ENCODE data around the gene NDUFS2.

The NDUFS2 gene

GRCh38 chr1:161196111-161196510 lies 6.1 kb upstream of the NDUFS2 start:
- no peak for DNase-seq (ENCODE audit: low spot score)

- DNase-seq (ENCODE audit: low spot score): no peak
Measured at GRCh38 chr1:161196521-161197451, 5.4 kb upstream of the NDUFS2 start.

- no peak for DNase-seq (ENCODE audit: low spot score)
Measured at GRCh38 chr1:161197560-161198193, 4.5 kb upstream of the NDUFS2 start.

DNA sequence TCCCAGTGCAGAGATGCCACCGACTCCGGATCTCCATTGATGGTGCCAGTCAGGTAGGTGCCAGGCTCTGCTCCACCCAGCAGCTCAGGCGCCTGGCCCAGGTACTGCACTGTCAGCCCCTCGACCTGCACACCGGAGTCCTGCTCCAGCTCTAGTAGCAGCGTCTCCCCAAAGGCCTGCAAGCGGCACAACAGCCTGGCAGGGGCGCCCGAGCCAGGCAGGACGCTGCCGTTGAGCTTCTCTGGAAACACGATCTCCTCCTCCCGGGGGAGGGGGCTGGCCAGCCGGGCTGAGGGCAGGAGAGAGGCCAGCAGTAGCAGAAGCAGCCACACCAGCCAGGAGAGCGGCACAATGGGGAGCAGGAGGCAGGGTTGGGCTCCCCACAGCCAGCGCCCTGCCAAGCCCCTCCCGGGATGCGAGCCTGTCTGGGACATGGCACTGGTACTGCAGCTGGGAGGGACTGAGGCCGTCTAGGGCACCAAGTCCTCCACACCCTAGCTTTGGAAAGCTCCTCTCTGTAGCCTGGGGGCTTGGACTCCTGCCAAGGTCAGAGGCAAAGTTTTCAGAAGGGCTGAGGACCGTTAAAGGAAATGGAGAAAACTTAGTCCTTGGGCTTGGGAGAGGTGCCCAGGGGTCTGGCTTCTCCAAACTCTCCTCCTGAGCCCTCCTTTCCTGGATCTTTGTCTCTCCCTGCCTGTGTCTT lies 3.8 kb upstream of the NDUFS2 start:
- no peak for DNase-seq (ENCODE audit: low spot score)

DNA sequence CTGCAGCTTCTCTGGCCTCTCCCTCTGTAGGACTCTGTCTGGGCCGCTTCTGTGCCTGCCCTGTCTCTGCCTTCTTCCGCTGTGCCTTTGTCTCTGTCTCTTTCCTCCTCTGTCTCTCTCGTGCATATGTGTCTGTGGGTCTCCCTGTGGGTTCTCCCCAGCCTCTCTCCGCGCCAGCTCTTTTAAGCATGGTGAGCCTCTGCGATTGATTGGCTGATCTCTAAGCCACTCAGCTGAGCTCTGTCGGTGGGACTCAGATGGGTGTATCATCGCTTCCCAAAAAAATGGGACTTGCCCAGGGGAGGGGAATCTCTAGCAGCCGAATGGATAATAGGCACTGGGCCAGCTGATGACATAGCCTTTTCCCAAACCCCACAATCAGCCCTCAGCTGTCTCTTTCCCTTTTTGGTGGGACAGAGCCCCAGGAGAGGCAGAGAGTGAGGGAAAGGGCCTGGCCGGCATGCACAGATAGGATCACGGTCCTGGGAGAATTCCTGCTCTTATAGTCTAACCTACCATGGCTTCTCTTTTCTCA lies 3.2 kb upstream of the NDUFS2 start, which contains the start of gene ADAMTS4:
TSS of gene ADAMTS4 (minus strand) at position 158 of the 535 bp plus-strand sequence. CDS start 427 bp downstream, outside the sequence.
- no peak for DNase-seq (ENCODE audit: low spot score)

- DNase-seq (ENCODE audit: low spot score): no peak
Measured at GRCh38 chr1:161199506-161200139, 2.5 kb upstream of the NDUFS2 start.

DNA sequence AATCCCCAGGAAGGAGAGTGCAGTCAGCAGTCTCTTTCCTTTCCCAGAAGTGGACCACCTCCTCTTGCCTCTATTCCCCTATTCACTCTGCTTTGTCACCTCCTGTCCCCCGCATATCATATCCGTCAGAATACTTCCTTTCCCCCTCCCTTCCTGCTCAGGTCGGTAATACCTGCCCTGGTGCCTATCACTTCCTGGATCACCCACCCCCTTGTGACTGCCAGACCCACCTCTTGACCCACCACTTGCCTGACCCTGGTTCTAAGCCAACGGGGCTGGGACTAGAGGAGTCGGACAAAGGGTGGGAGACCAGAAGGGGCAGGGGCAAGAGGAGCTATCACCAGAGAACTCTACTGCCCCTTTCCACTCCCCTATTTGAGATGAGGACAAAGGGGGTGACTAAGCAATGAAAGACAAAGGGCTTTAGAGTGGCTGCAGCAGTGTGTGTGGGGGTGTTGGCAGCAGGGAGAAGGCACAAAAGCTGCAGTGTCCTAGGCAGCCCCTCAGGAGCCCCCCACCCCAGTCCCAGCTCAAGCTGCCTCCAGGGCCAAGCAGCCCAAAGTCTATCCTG lies 1.7 kb upstream of the NDUFS2 start:
- peak; percentile 29 for DNase-seq (ENCODE audit: low spot score)

GRCh38 chr1:161200992-161201835 lies 953 bp upstream of the NDUFS2 start:
- no peak for DNase-seq (ENCODE audit: low spot score)

- no peak for DNase-seq (ENCODE audit: low spot score)
Measured at GRCh38 chr1:161206411-161207140, 4.4 kb downstream of the NDUFS2 start.

DNA sequence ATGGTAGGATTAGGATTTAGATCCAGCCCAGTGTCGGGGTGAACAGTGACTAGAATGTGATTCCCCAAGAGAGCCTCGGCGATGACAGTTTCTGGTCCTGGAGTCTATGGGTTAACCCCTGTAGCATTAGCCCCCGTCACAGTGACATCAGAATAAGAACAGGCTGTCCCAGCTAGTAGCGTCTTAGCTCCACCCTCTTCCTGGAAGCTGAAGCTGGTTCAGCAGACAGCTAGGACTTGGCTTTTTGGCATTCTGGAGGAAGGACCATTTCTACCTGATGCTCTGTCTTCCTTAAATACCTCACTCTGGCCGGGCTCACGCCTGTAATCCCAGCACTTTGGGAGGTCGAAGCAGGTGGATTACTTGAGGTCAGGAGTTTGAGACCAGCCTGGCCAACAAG lies 5.0 kb downstream of the NDUFS2 start:
- DNase-seq (ENCODE audit: low spot score): no peak

DNA sequence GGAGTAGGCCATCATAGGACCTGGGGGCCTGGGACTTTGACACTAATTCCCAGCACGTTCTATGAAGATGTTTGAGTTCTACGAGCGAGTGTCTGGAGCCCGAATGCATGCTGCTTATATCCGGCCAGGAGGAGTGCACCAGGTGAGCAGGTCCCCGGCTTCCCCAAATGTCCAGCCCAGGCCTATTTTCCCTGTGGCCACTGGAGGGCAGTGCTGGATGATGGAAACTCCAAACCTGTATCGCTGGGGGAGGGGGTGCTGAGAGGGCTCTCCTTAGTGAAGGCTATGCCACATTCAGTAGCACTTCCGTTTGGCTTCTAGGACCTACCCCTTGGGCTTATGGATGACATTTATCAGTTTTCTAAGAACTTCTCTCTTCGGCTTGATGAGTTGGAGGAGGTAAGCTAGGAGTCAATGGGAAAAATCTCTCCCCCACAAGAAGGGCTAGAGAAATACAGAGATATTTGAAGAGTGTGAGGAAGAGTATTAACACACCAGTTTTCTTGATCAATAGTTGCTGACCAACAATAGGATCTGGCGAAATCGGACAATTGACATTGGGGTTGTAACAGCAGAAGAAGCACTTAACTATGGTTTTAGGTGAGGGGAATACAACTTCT lies 7.7 kb downstream of the NDUFS2 start:
- DNase-seq (ENCODE audit: low spot score): peak; percentile 75

DNA sequence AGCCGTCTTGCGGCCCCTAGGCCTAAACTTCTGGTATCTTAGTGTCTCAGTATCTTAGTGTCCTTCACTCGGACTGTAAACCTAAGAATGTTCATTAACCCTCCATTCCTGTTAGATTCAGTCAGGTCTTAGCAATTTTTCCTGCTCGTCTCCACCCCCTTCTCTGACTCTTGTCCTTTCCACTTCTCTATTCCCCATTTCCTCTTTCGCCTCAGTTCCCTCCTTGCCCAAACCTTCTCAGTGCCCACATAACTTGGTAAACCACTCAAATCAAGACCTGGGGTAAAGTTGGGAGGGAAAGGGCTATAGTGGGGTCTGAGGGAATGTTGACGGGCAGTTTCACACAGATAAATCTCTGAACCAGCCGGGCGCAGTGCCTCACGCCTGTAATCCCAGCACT lies 12.2 kb downstream of the NDUFS2 start:
- DNase-seq (ENCODE audit: low spot score): no peak

DNA sequence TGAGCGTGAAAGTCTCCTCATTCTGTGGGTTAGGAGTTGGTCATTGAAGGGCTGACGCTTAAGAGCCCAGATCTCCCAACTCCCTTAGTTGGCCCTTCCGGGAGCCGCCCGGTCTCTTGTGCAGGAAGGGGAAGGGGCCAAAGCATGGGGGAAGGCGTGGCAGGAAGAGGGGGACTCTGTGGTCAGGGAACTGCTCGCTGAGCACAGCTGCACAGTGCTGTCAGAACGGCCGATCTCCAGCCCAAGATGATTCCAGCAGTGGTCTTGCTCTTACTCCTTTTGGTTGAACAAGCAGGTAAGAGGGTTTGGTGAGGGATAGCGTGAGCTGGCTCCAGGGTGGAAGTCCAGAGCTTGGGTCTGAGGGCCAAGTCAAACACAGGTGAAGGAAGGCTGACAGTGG lies 12.9 kb downstream of the NDUFS2 start, which contains the start of gene FCER1G:
TSS of gene FCER1G (plus strand) at position 220 of the 400 bp plus-strand sequence. CDS start at position 247, 27 bp downstream.
- DNase-seq (ENCODE audit: low spot score): no peak

DNA sequence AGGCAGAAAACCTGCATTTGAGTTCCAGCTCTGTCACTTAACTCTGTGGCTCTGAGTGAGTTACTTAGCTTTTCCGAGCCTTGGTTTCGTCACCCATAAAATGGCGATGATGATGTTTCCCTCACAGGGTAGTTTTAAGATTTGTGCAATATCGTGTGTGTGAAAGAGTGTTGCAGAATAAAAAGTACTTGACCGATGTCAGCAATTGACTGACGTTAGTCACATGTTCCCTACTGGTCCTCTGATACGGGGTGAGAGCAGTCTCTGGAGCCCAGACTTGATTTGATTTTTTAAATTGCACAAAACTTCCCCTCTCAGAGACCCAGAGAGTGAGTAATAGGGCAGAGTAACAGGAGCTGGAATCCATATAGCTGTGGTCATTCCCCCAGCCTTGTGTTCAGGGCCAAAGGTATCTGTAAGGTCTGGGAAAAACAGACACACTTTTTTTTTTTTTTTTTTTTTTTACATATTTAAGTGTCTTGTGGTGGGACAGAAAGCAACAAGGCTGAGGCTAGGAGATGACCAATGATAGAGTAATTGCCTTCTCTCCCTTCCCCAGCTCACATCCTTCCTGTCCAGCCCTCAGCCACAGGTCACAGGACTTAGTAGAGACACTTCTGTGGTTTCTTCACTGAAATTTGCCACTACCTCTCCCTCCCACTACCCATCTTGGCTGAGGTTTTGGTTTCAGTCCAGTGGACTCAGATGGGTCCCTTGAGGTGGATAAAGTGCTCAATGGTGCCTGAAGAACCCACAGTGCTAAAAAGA lies 15.0 kb downstream of the NDUFS2 start:
- no peak for DNase-seq (ENCODE audit: low spot score)

DNA sequence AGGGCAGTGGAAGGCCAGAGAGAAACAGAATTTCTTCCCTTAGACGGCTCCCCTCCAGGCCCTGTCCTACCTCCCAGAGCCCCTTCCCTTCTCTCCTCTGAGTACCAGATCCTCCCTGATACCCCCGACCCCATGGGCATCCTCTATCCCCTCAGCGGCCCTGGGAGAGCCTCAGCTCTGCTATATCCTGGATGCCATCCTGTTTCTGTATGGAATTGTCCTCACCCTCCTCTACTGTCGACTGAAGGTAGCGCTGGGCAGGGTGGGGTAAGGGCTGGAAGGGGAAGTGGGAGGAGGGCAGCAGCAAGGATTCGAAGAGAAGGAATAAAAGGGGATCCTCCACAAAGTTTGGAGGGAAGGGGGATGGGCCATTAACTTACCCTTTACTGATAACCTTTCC lies 15.7 kb downstream of the NDUFS2 start:
- no peak for DNase-seq (ENCODE audit: low spot score)

- no peak for DNase-seq (ENCODE audit: low spot score)
Measured at GRCh38 chr1:161218301-161219077, 16.3 kb downstream of the NDUFS2 start.

DNA sequence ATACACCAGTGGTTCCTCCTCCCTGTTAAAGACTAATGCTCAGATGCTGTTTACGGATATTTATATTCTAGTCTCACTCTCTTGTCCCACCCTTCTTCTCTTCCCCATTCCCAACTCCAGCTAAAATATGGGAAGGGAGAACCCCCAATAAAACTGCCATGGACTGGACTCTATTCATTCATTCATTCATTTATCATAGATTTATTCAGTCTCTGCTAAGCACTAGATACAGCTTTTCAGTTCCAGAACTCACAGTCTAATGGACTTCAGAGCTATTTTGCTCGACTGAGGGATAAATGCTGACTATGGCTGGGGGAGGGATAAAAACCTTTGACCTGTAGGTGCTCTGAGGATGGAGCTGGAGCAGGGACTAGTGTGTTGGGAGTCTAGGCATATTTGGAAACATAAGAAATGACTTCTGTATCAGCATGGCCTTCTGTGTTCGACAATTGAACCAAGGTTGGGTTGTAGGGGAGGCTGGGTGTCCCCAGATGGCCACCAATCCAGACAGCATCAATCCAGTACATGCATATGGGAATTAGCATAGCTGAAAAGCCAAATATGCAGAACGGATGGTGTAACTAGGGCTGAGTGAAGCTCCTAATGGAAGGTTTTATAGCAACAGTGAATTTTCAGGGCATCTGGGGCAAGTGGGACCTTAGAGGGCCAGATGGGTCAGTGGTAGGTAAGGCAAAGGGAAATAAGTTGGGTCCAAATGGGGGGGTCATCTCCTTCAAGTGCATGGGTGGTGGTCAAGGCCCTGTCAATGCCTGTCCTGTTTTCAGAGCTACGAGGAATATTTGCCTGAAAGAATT lies 17.1 kb downstream of the NDUFS2 start:
- DNase-seq (ENCODE audit: low spot score): no peak
